ENCODE measurements around the gene RASA4. TPM values are rescaled to one million over a fixed set of nuclear protein-coding genes. Genes with fewer than 3 reads are reported as not detected.
"Not testable (repeated sequence)": the region's sequence is repeated elsewhere in the genome, so short reads cannot be mapped to it uniquely, and the experiment has no call there.

Gene RASA4
- total and polyA plus RNA-seq, 2 of the 4 experiments (the other 2 are of a cell fraction), result 3.8 to 18.6 TPM

- H4K91ac ChIP-seq (ENCODE audit: insufficient read depth, low read depth, low read length); H2AK9ac ChIP-seq (replicated peaks; ENCODE audit: low read depth, low read length, poor library complexity); ATAC-seq (ENCODE audit: low read depth); H2AK5ac ChIP-seq (ENCODE audit: low read depth, low read length); H3K9ac ChIP-seq (ENCODE audit: low read depth, low read length); dilution Hi-C loops (cut with HindIII; ENCODE audit: low sequenced_read_pairs, unreplicated experiment); H3K79me1 ChIP-seq (ENCODE audit: low read depth in 1 of 2, low read length in 2 of 2); H4K8ac ChIP-seq (ENCODE audit: low read depth in 2 of 2, low read length in 2 of 2); in situ Hi-C loops (cut with MboI; ENCODE audit: low sequenced_read_pairs); H3K56ac ChIP-seq (ENCODE audit: extremely low read depth, insufficient read depth, low read length); H3K14ac ChIP-seq (replicated peaks; ENCODE audit: low read depth, low read length); H3K18ac ChIP-seq (ENCODE audit: low read depth, low read length); H3K9me3 ChIP-seq (ENCODE audit: control insufficient read depth, insufficient read depth, low read length); H2BK120ac ChIP-seq (ENCODE audit: low read depth, low read length); H3K4me1 ChIP-seq (ENCODE audit: control insufficient read depth, insufficient read depth, low read length); DNase-seq; intact Hi-C loops (cut with micrococcal nuclease); H2BK15ac ChIP-seq (ENCODE audit: low read depth, low read length); H2AFZ ChIP-seq (replicated peaks; ENCODE audit: low read length, poor library complexity); H3K9me1 ChIP-seq (ENCODE audit: insufficient read depth, low read length); H4K20me1 ChIP-seq (ENCODE audit: insufficient read depth, low read length); H3K4me2 ChIP-seq (ENCODE audit: low read depth, low read length); CTCF ChIA-PET; H3K23ac ChIP-seq (ENCODE audit: low read depth, low read length); H2BK5ac ChIP-seq (ENCODE audit: low read depth, low read length, poor library complexity, severe bottlenecking); H3K36me3 ChIP-seq (ENCODE audit: control insufficient read depth, insufficient read depth, low read length); H3K27ac ChIP-seq (ENCODE audit: insufficient read depth, low read length); POLR2A ChIA-PET (ENCODE audit: unreplicated experiment); H3K27me3 ChIP-seq (ENCODE audit: control insufficient read depth, insufficient read depth, low read length); H3K4ac ChIP-seq (ENCODE audit: low read depth, low read length); H2BK20ac ChIP-seq (ENCODE audit: low read depth, low read length); H3K4me3 ChIP-seq (ENCODE audit: insufficient read depth, low read depth, low read length); BruUV-seq (replicated peaks); H4K5ac ChIP-seq (ENCODE audit: low read depth, low read length): not testable (repeated sequence)
- no CpG with 5 or more reads among the region's 9 CpGs for WGBS, 2 experiments (ENCODE audit: extremely low coverage in 2 of 2, insufficient read length in 1 of 2)
Measured at GRCh38 chr7:102599699-102600098, 16.9 kb downstream of the RASA4 start.

GRCh38 chr7:102596036-102596435 lies 20.5 kb downstream of the RASA4 start:
- H3K4me2 ChIP-seq (ENCODE audit: low read depth, low read length); H4K5ac ChIP-seq (ENCODE audit: low read depth, low read length); ATAC-seq (ENCODE audit: low read depth); H3K9me3 ChIP-seq (ENCODE audit: control insufficient read depth, insufficient read depth, low read length); H3K36me3 ChIP-seq (ENCODE audit: control insufficient read depth, insufficient read depth, low read length); H3K27me3 ChIP-seq (ENCODE audit: control insufficient read depth, insufficient read depth, low read length); dilution Hi-C loops (cut with HindIII; ENCODE audit: low sequenced_read_pairs, unreplicated experiment); H3K4me1 ChIP-seq (ENCODE audit: control insufficient read depth, insufficient read depth, low read length); H3K23ac ChIP-seq (ENCODE audit: low read depth, low read length); H2AK9ac ChIP-seq (replicated peaks; ENCODE audit: low read depth, low read length, poor library complexity); CTCF ChIA-PET; H3K9ac ChIP-seq (ENCODE audit: low read depth, low read length); H3K56ac ChIP-seq (ENCODE audit: extremely low read depth, insufficient read depth, low read length); H3K4me3 ChIP-seq (ENCODE audit: insufficient read depth, low read depth, low read length); DNase-seq; H4K20me1 ChIP-seq (ENCODE audit: insufficient read depth, low read length); H3K4ac ChIP-seq (ENCODE audit: low read depth, low read length); H2BK5ac ChIP-seq (ENCODE audit: low read depth, low read length, poor library complexity, severe bottlenecking); H2AFZ ChIP-seq (replicated peaks; ENCODE audit: low read length, poor library complexity); H2BK120ac ChIP-seq (ENCODE audit: low read depth, low read length); intact Hi-C loops (cut with micrococcal nuclease); H2AK5ac ChIP-seq (ENCODE audit: low read depth, low read length); H3K14ac ChIP-seq (replicated peaks; ENCODE audit: low read depth, low read length); H4K8ac ChIP-seq (ENCODE audit: low read depth in 2 of 2, low read length in 2 of 2); H3K79me1 ChIP-seq (ENCODE audit: low read depth in 1 of 2, low read length in 2 of 2); H3K27ac ChIP-seq (ENCODE audit: insufficient read depth, low read length); H3K18ac ChIP-seq (ENCODE audit: low read depth, low read length); POLR2A ChIA-PET (ENCODE audit: unreplicated experiment); H2BK15ac ChIP-seq (ENCODE audit: low read depth, low read length); BruUV-seq (replicated peaks); H3K9me1 ChIP-seq (ENCODE audit: insufficient read depth, low read length); in situ Hi-C loops (cut with MboI; ENCODE audit: low sequenced_read_pairs); H2BK20ac ChIP-seq (ENCODE audit: low read depth, low read length); H4K91ac ChIP-seq (ENCODE audit: insufficient read depth, low read depth, low read length): not testable (repeated sequence)
- WGBS, 2 experiments (ENCODE audit: extremely low coverage in 2 of 2, insufficient read length in 1 of 2), result no CpG with 5 or more reads among the region's 10 CpGs
